Adrenal gland (tissue), 12 donors: ENCODE data around the gene OR4E1. TPM values are rescaled to one million over a fixed set of nuclear protein-coding genes. Genes with fewer than 3 reads are reported as not detected.

ENCODE experiments used
- DNase-seq, 7 donors: peaks; one replicate each; pipeline ENCODE4 v3.0.0-alpha.2; 2019 to 2020
- H3K27ac ChIP-seq, 5 donors: fragments of 200-600 bp; sonication (generic) in 4 of 5; 1 replicate in 3 of 5; 2 replicates in 2 of 5; pipeline versions ENCODE4 v1.5.1 to v1.8.0; 2016 to 2020; ENCODE audit warnings: mild to moderate bottlenecking in 1 of 5
- H3K27me3 ChIP-seq: fragments of 200-600 bp; 2 replicates; pipeline ENCODE4 v1.8.0; 2021
- H3K36me3 ChIP-seq, 2 donors: fragments of 200-600 bp; replicated peaks in 1 of 2; 1 replicate in 1 of 2; 2 replicates in 1 of 2; pipeline versions ENCODE4 v1.5.1 to v1.8.0; 2018 to 2022
- H3K4me1 ChIP-seq, 2 donors: fragments of 200-600 bp; replicated peaks in 1 of 2; 1 replicate in 1 of 2; 2 replicates in 1 of 2; pipeline versions ENCODE4 v1.5.1 to v1.8.0; 2018 to 2021
- H3K4me3 ChIP-seq, 4 donors: fragments of 200-600 bp; sonication (generic) in 3 of 4; one replicate each; pipeline ENCODE4 v1.5.1; 2016 to 2018
- H3K9me3 ChIP-seq, 3 donors: fragments of 200-600 bp; sonication (generic) in 1 of 3; replicated peaks in 1 of 3; 1 replicate in 2 of 3; 2 replicates in 1 of 3; pipeline versions ENCODE4 v1.5.1 to v1.8.0; 2016 to 2021
- CTCF ChIP-seq, 6 experiments: fragments of 450-650 bp in 4 of 6; fragments of 200-600 bp in 2 of 6; sonication (generic) in 1 of 6; IDR thresholded peaks; 1 replicate in 5 of 6; 2 replicates in 1 of 6; pipeline versions ENCODE4 v1.5.1 to v1.8.0; 2016 to 2021; ENCODE audit warnings: antibody characterized with exemption in 6 of 6, mild to moderate bottlenecking in 2 of 6, moderate library complexity in 1 of 6
- POLR2A ChIP-seq, 2 donors: fragments of 450-650 bp; IDR thresholded peaks; one replicate each; pipeline ENCODE4 v1.6.1; 2017; ENCODE audit warnings: antibody characterized with exemption in 2 of 2, mild to moderate bottlenecking in 2 of 2, moderate library complexity in 1 of 2
- WGBS, 4 donors: extraction: QIAGEN DNeasy Blood & Tissue Kit in 2 of 4; methylation state at CpG; one replicate each; pipeline versions ENCODE4 v1.1.5 to v1.1.7; 2013 to 2017; 5-methylcytosine and 5-hydroxymethylcytosine counted together
- intact Hi-C, 2 donors: fragments of 100-400 bp; cut with DNase I; formaldehyde crosslinking; loops; one replicate each; pipeline versions ENCODE4 v1.14.1 to v1.15.0; 2022 to 2023
- polyA plus RNA-seq, 3 donors: library from polyadenylated mRNA; stranded (reverse); fragments of 200-250 nt in 2 of 3; fragments of 350-450 nt in 1 of 3; fragmentation: Illumina TruSeq in 1 of 3; extraction: RNeasy Lipid Tissue Mini Kit (QIAGEN cat#74804) in 1 of 3; gene quantifications; one replicate each; pipeline ENCODE4 v1.2.3, GENCODE V29; 2013 to 2014
- total RNA-seq, 9 donors: library from RNA; depleted of rRNA in 4 of 9; stranded (reverse); fragments of >200 nt in 4 of 9; fragments of 120-200 nt in 1 of 9; fragmentation: NEBNext Ultra II Directional in 1 of 9; extraction: Animal tissue kit (Norgen Biotek cat#: 25700) in 1 of 9; gene quantifications; one replicate each; pipeline versions ENCODE4 v1.1.0 to v1.2.4, GENCODE V29; 2013 to 2023
- donor health status: healthy with polysubstance abuse.
- donor health status: Bipolar disorder and iron deficiency.
- donor health status: DM: yes; HTN: yes; CAD: no.
- donor health status: DM: no; HTN: no; CAD: no.
- donor health status: DM: no; HTN: no; CAD: no.
- donor health status: DM: yes; HTN: yes; CAD: no.

Gene OR4E1
- total and polyA plus RNA-seq, 12 donors, result not detected

- Histone ChIP-seq H3K9me3 (no peaks in the 10 kb centered on the region), H3K36me3 (no peaks in the 10 kb centered on the region), H3K4me1 (no peaks in the 10 kb centered on the region), H3K27ac (no peak overlapping the region), H3K27me3 (no peaks in the 10 kb centered on the region), H3K4me3 (no peak overlapping the region)
- no peak for DNase-seq
- TF ChIP-seq POLR2A (IDR thresholded peaks at IDR 0.05), result no peak
- no peak for TF ChIP-seq CTCF (IDR thresholded peaks at IDR 0.05)
- intact Hi-C loops, result no loop called here
Observed at GRCh38 chr14:21669284-21669683, 4.3 kb downstream of the OR4E1 start.

GRCh38 chr14:21668377-21668776, 5.2 kb downstream of the OR4E1 start:
- TF ChIP-seq CTCF (IDR thresholded peaks at IDR 0.05) (no peak), POLR2A (IDR thresholded peaks at IDR 0.05) (no peak)
- H3K27me3 ChIP-seq, result no peaks in the 10 kb centered on the region
- H3K27ac ChIP-seq, result no peak overlapping the region
- no peak for DNase-seq
- 73 to 80% (median 75%) methylated on average over 3 of the region's 3 CpGs for WGBS, 4 donors
- H3K4me3 ChIP-seq, result no peak overlapping the region
- intact Hi-C loops, result no loop called here
- H3K4me1 ChIP-seq, result no peaks in the 10 kb centered on the region
- no peaks in the 10 kb centered on the region for H3K9me3 ChIP-seq
- no peaks in the 10 kb centered on the region for H3K36me3 ChIP-seq

- no peaks in the 10 kb centered on the region for H3K36me3 ChIP-seq
- 32 to 100% (median 83%) methylated on average over 1 of the region's 1 CpG for WGBS, 4 donors
- intact Hi-C loops, result no loop called here
- no peaks in the 10 kb centered on the region for H3K27me3 ChIP-seq
- H3K4me1 ChIP-seq, result no peaks in the 10 kb centered on the region
- H3K27ac ChIP-seq, result no peak overlapping the region
- no peak for TF ChIP-seq POLR2A (IDR thresholded peaks at IDR 0.05)
- TF ChIP-seq CTCF (IDR thresholded peaks at IDR 0.05), result no peak
- no peak for DNase-seq
- H3K4me3 ChIP-seq, result no peak overlapping the region
- H3K9me3 ChIP-seq, result no peaks in the 10 kb centered on the region
Observed at GRCh38 chr14:21656980-21657379, 16.6 kb downstream of the OR4E1 start.

- WGBS, 4 donors, result 72 to 100% (median 79%) methylated on average over 1 to 5 of the region's 5 CpGs
- intact Hi-C loops, result no loop called here
Observed at GRCh38 chr14:21654215-21654614, 19.4 kb downstream of the OR4E1 start.

More at GRCh38 chr14:21654215-21654614, 19.4 kb downstream of the OR4E1 start:
- H3K27me3 ChIP-seq, result no peaks in the 10 kb centered on the region
- H3K36me3 ChIP-seq, result no peaks in the 10 kb centered on the region
- no peaks in the 10 kb centered on the region for H3K4me1 ChIP-seq
- no peak overlapping the region for H3K27ac ChIP-seq
- TF ChIP-seq CTCF (IDR thresholded peaks at IDR 0.05) (no peak), POLR2A (IDR thresholded peaks at IDR 0.05) (no peak)
- no peaks in the 10 kb centered on the region for H3K9me3 ChIP-seq
- H3K4me3 ChIP-seq, result no peak overlapping the region
- no peak for DNase-seq
